OCI-LY7 (cell line): ENCODE results near the gene STAT4. TPM values are rescaled to one million over a fixed set of nuclear protein-coding genes. Genes with fewer than 3 reads are reported as not detected.

Experiments
- BruUV-seq: library from RNA; stranded (reverse); fragments of 400-500 nt; replicated peaks from 2 replicates; lab custom pipeline; 2021; lab: Mats Ljungman, UMichigan
- CTCF ChIA-PET: fragments of 300-600 bp; sonication (Branson Sonifier 250); formaldehyde crosslinking; loops from one replicate; lab custom pipeline; 2022; ENCODE audit warnings: antibody characterized with exemption; ENCODE audit not compliant: unreplicated experiment; lab: Charles Lee
- POLR2A ChIA-PET: fragments of 300-600 bp; sonication (Branson Sonifier 250); formaldehyde crosslinking; loops from one replicate; lab custom pipeline; 2022; ENCODE audit warnings: antibody characterized with exemption; lab: Charles Lee
- DNase-seq: peaks from one replicate; pipeline ENCODE4 v3.0.0-alpha.2; 2015; ENCODE audit warnings: low spot score
- H2AFZ ChIP-seq: fragments of 200-600 bp; sonication (generic), shearing (Covaris generic); 2 replicates; pipeline ENCODE4 v1.6.1; 2014; ENCODE audit warnings: mild to moderate bottlenecking, antibody characterized with exemption, low read length, moderate library complexity
- H3K27ac ChIP-seq: fragments of 200-600 bp; sonication (generic); 2 replicates; pipeline ENCODE4 v1.5.1; 2014; ENCODE audit warnings: mixed run types, low read depth, mild to moderate bottlenecking, moderate library complexity, low read length, inconsistent platforms; ENCODE audit not compliant: poor library complexity, severe bottlenecking
- H3K36me3 ChIP-seq: fragments of 200-600 bp; sonication (generic); 2 replicates; pipeline ENCODE4 v1.6.1; 2014; ENCODE audit warnings: mild to moderate bottlenecking, antibody characterized with exemption, low read length, moderate library complexity, mixed read lengths; ENCODE audit not compliant: insufficient read depth
- H3K4me1 ChIP-seq: fragments of 200-600 bp; sonication (generic); 2 replicates; pipeline ENCODE4 v1.5.1; 2014; ENCODE audit warnings: mild to moderate bottlenecking, low read length; ENCODE audit not compliant: insufficient read depth, poor library complexity, severe bottlenecking
- H3K4me2 ChIP-seq: fragments of 200-600 bp; sonication (generic); 2 replicates; pipeline ENCODE4 v1.6.1; 2014; ENCODE audit warnings: mild to moderate bottlenecking, low read length
- H3K4me3 ChIP-seq: fragments of 200-600 bp; sonication (generic); 2 replicates; pipeline ENCODE4 v1.5.1; 2014; ENCODE audit warnings: mild to moderate bottlenecking, low read depth, low read length; ENCODE audit not compliant: poor library complexity, severe bottlenecking
- H3K79me2 ChIP-seq: fragments of 200-600 bp; sonication (generic); 2 replicates; pipeline ENCODE4 v1.6.1; 2016; ENCODE audit warnings: low read depth, mild to moderate bottlenecking, low read length, moderate library complexity, mixed read lengths; ENCODE audit not compliant: insufficient read depth
- H3K9me2 ChIP-seq: fragments of 200-600 bp; sonication (generic); 2 replicates; pipeline ENCODE4 v1.6.1; 2016; ENCODE audit warnings: mild to moderate bottlenecking, low read length, mixed read lengths; ENCODE audit not compliant: insufficient read depth
- H3K9me3 ChIP-seq: fragments of 200-600 bp; sonication (generic); 2 replicates; pipeline ENCODE4 v1.6.1; 2014; ENCODE audit warnings: mild to moderate bottlenecking, mixed run types, low read length, mixed read lengths
- H4K20me1 ChIP-seq: fragments of 200-600 bp; sonication (generic); 2 replicates; pipeline ENCODE4 v1.6.1; 2014; ENCODE audit warnings: mild to moderate bottlenecking, antibody characterized with exemption, low read length, moderate library complexity, mixed read lengths; ENCODE audit not compliant: insufficient read depth
- EZH2phosphoT487 ChIP-seq: fragments of 200-600 bp; sonication (generic); IDR thresholded peaks from 2 replicates; pipeline ENCODE4 v1.6.1; 2018; ENCODE audit warnings: low read depth, borderline replicate concordance, mild to moderate bottlenecking, mixed run types, antibody characterized with exemption, low read length, moderate library complexity, mixed read lengths
- intact Hi-C: fragments of 100-400 bp; cut with micrococcal nuclease; formaldehyde crosslinking; loops from one replicate; pipeline ENCODE4 v1.10.0; 2022; ENCODE audit not compliant: unreplicated experiment
- total RNA-seq, 2 experiments: library from RNA; depleted of rRNA in 1 of 2; stranded (reverse); fragments of >200 nt in 1 of 2; shearing (Covaris generic) in 1 of 2; gene quantifications; 2 replicates each; pipeline ENCODE4 v1.2.3, GENCODE V29; 2014 to 2022
- TF ChIP-seq, protein P1 (sequence below): fragments of 200-600 bp; sonication (generic); conservative IDR thresholded peaks from 2 replicates; pipeline ENCODE4 v1.5.1; 2014; ENCODE audit warnings: mild to moderate bottlenecking, antibody characterized with exemption, low read length, moderate library complexity, mixed read lengths

STAT4 gene
- total RNA-seq, 2 experiments from 2014 or later: not detected

DNA sequence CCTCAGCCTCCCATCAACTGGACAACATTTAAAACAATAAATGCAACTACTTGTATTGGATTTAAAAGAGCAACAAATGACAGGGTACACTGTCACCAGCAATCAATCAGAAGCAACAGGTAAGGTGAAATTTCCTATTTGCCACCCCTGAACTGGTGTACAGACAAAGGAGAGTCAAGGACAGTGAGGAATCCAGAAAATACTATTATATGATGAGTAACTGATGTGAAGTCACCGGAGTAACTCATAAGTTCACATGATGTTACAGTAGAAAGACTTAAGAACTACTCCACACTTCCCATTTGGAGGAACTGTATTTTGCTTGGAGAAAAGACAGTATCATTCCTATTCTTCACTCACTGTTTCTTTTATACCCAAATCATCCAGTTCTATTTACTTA, 132.7 kb downstream of the STAT4 start:
- TF ChIP-seq EZH2phosphoT487: no peak
- TF ChIP-seq, protein P1, sequence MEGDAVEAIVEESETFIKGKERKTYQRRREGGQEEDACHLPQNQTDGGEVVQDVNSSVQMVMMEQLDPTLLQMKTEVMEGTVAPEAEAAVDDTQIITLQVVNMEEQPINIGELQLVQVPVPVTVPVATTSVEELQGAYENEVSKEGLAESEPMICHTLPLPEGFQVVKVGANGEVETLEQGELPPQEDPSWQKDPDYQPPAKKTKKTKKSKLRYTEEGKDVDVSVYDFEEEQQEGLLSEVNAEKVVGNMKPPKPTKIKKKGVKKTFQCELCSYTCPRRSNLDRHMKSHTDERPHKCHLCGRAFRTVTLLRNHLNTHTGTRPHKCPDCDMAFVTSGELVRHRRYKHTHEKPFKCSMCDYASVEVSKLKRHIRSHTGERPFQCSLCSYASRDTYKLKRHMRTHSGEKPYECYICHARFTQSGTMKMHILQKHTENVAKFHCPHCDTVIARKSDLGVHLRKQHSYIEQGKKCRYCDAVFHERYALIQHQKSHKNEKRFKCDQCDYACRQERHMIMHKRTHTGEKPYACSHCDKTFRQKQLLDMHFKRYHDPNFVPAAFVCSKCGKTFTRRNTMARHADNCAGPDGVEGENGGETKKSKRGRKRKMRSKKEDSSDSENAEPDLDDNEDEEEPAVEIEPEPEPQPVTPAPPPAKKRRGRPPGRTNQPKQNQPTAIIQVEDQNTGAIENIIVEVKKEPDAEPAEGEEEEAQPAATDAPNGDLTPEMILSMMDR: no peak
- ChIA-PET CTCF (no interaction called here), POLR2A (no interaction called here)
- no peak overlapping the region for H3K4me3 ChIP-seq
- H2AFZ ChIP-seq: no peak overlapping the region
- no peaks in the 10 kb centered on the region for H4K20me1 ChIP-seq
- no peak for DNase-seq
- no peaks in the 10 kb centered on the region for H3K9me3 ChIP-seq
- no peak overlapping the region for H3K4me2 ChIP-seq
- intact Hi-C loops: loop anchor here (10.0 kb wide), 1 partner anchor 353 kb away; no protein-coding TSS in a partner anchor
- H3K27ac ChIP-seq: no peak overlapping the region
- H3K9me2 ChIP-seq: no peaks in the 10 kb centered on the region
- BruUV-seq: no TSS peak
- 0 out of 2 replicates have a peak, but pooled peaks cover 5% of the 10 kb centered on the region for H3K79me2 ChIP-seq
- H3K4me1 ChIP-seq: peaks cover 27% of the 10 kb centered on the region
- H3K36me3 ChIP-seq: no peaks in the 10 kb centered on the region

DNA sequence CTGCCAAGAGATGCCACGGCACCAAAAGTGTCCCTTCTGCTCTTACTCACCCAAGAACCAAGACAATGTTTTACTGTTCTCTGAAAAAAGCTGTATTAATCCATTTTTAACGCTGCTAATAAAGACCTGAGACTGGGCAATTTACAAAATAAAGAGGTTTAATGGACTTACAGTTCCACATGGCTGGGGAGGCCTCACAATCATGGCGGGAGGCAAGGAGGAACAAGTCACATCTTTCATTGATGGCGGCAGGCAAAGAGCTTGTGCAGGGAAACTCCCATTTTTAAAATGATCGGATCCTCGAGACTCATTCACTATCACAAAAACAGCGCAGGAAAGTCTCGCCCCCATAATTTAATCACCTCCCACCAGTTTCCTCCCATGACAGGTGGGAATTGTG, 135.0 kb downstream of the STAT4 start:
- CTCF ChIA-PET: no interaction called here
- BruUV-seq: no TSS peak

More for the DNA sequence above, 135.0 kb downstream of the STAT4 start:
- POLR2A ChIA-PET: interaction anchor here (0.6 kb wide), 1 partner anchor 149 kb away, joined by 4 read pairs; no protein-coding TSS in a partner anchor
- Histone ChIP-seq H3K27ac (no peak overlapping the region), H2AFZ (no peak overlapping the region), H4K20me1 (no peaks in the 10 kb centered on the region; the same call in 1 of the 2 replicates), H3K79me2 (0 out of 2 replicates have a peak, but pooled peaks cover 8% of the 10 kb centered on the region), H3K4me2 (no peak overlapping the region), H3K36me3 (no peaks in the 10 kb centered on the region; the same call in 1 of the 2 replicates), H3K9me2 (no peaks in the 10 kb centered on the region), H3K9me3 (no peaks in the 10 kb centered on the region), H3K4me1 (peaks cover 23% of the 10 kb centered on the region), H3K4me3 (no peak overlapping the region)
- intact Hi-C loops: loop anchor here (10.0 kb wide), 1 partner anchor 351 kb away; no protein-coding TSS in a partner anchor
- TF ChIP-seq EZH2phosphoT487: no peak
- TF ChIP-seq, protein P1: no peak
- no peak for DNase-seq
